Measurements from ENCODE around the gene HRCT1.
"Not testable (repeated sequence)": the region's sequence is repeated elsewhere in the genome, so short reads cannot be mapped to it uniquely, and the experiment has no call there.

HRCT1 gene

GRCh38 chr9:35892051-35892450 lies 14.0 kb upstream of the HRCT1 start:
- no peak for DNase-seq (ENCODE audit: low read depth in 1 of 2, low spot score in 1 of 2)

DNA sequence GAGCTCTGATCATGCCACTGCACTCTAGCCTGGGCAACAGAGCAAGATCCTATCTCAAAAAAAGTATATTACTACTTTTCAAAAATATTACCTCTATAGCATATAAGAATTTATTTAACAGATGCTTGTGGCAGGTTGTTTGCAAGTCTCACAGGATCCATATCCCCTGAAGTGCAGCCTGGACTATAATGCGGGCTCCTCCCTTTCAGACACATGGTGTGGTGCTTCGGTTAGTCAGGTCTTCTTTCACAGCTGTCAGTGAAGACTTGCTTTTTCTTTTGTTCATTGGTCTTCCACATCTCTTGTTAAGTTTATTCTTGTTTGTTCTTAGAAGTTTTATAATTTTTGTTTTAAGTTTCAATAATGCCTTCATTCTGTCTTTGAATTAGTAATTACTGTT lies 9.4 kb upstream of the HRCT1 start:
- no peak for DNase-seq (ENCODE audit: low read depth in 1 of 2, low spot score in 1 of 2)

DNA sequence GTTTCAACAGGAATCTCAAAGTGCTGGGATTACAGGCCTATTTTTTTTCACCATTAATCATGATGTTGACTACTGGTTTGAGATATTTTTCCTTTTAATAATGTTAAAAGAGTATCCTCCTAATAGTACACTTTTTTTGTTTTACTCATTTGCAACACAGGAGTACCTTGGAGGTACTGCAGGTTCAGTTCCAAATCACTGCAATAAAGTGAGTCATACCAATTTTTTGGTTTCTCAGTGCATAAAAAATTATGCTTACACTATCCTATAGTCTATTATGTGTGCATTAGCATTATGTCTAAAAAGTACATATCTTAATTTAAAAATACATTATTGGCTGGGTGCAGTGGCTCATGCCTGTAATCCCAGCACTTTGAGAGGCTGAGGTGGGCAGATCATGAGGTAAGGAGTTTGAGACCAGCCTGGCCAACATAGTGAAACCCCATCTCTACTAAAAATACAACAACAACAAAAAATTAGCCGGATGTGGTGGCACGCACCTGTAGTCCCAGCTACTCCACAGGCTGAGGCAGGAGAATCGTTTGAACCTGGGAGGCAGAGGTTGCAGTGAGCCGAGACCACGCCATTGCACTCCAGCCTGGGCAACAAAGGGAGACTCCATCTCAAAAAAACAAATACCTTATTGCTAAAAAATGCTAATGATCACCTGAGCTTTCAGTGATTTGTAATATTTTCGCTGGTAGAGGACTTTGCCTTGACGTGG lies 8.5 kb upstream of the HRCT1 start:
- not testable (repeated sequence) for DNase-seq (ENCODE audit: low read depth in 1 of 2, low spot score in 1 of 2)

GRCh38 chr9:35898337-35898736 lies 7.7 kb upstream of the HRCT1 start:
- no peak for DNase-seq (ENCODE audit: low read depth in 1 of 2, low spot score in 1 of 2)

- no peak for DNase-seq (ENCODE audit: low read depth in 1 of 2, low spot score in 1 of 2)
These were observed 7.0 kb upstream of the HRCT1 start for GRCh38 chr9:35899021-35899420.

DNA sequence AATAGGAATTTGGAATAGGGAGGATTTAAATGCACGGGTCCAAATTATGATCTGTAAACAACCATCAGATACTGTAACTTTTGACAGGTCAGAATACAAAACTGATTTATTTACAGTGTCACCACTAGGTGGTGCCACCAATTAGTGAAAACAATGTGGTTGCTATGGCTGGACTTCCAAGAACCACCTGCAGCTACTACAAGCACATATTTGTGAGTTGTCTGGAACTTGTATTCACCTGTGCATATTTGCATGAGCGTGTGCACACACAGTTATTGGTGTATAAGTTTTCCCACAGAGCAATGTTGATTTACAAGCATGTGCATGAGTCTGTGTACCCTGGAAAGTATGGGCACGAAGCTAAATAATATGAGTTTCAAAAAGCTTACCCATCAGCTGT lies 3.0 kb upstream of the HRCT1 start:
- DNase-seq (ENCODE audit: low read depth in 1 of 2, low spot score in 1 of 2): no peak

DNA sequence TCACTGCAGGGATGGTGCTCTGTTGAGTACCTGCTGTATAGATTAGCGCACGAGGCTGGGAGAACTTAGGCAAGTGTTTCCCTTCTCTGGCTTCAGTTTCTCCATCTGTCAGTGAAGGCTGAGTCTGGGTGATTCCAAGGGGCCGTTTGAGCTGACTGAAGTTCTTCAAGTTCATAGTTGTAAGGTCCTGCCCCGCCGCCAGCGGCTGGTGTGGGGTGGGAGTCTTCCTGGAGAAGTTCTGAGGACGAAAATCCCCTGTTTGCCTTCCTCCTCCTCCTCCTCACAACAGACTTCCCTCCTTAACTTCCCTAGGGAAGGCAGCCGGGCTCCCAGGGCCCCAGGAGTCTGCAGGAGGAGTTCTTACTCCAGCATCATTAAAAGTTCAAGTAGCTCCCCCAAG lies 1.7 kb upstream of the HRCT1 start:
- DNase-seq (ENCODE audit: low read depth in 1 of 2, low spot score in 1 of 2): no peak

- no peak for DNase-seq (ENCODE audit: low read depth in 1 of 2, low spot score in 1 of 2)
These were observed 786 bp upstream of the HRCT1 start for GRCh38 chr9:35905051-35905781.

DNA sequence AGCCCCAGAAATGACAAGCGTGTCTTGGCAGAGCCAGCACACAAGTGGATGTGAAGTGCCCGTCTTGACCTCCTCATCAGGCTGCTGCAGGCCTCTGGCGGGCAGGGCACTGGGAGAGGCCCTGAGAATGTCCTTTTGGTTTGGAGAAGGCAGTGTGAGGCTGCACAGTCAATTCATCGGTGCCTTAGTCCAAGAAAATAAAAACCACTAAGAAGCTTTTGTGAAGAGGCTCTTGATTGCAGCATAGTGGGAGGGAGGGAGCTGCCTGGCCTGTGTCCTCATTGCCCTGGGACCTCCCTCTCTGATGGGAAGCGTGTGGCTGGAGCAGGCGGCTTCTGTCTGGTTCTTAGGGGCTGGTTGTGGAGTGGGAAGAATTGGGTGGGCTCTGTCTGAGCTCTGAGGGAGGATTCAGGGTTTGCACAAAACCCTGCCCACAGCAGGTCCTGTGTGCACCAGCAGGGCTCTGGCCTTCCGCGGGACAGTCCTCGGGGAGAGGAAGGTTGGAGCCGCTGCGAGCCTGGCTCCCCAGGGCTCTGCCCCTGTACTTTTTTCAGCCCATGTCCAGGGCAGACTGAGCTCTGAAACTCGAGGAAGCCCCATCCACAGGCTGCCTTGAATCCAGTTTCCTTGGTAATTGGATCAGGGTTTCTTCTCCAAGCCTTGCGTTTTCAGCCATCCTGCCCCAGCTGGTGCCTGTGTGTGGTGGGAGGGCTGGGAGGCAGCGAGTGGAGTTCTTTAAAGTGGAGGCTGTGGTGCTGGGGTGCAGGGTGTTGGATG lies 1.1 kb downstream of the HRCT1 start:
- no peak for DNase-seq (ENCODE audit: low read depth in 1 of 2, low spot score in 1 of 2)

- no peak for DNase-seq (ENCODE audit: low read depth in 1 of 2, low spot score in 1 of 2)
These were observed 1.9 kb downstream of the HRCT1 start for GRCh38 chr9:35907711-35908503.

GRCh38 chr9:35908504-35909125 lies 2.6 kb downstream of the HRCT1 start:
- DNase-seq (ENCODE audit: low read depth in 1 of 2, low spot score in 1 of 2): no peak

- DNase-seq (ENCODE audit: low read depth in 1 of 2, low spot score in 1 of 2): no peak
These were observed 3.3 kb downstream of the HRCT1 start, which contains the start of gene SPAAR for GRCh38 chr9:35909274-35909673. Gene SPAAR (plus strand): TSS chr9:35909490. CDS start chr9:35910464, 974 bp downstream.

GRCh38 chr9:35909687-35910612 lies 3.9 kb downstream of the HRCT1 start:
- no peak for DNase-seq (ENCODE audit: low read depth in 1 of 2, low spot score in 1 of 2)

DNA sequence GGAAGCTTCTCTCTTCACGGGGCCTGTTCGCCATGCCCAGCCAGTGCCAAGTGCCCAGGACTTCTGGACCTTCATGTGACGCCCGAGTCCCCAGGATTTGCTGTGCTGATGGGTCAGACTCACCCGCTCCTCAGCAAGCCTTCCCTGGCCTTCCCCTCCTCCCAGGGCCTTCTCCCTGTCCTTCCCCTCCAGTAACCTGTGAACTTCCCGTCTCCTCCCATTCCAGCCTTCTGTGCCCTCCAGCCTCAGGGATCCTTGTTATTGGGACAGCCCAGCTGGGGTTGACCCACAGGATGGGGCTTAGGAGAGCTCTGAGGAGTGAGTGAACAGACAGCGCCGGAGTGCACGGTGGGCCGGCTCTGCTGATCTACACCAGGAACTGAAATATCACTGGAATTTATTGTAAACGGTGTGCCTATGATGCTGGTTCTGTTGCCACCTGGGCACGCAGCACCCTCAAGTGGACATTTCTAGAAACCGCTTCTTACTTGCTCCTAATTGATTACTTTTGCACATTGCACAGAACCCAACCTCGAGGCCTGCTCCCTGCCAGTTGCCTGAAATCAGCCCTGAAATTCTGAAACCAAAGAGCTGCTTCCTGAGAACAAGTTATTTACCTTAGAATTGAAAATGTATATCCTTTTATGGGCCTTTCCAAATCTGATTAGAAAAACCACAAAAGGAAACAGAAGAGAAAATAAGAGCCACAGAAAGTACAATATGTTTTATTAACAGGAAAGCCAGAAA lies 4.8 kb downstream of the HRCT1 start:
- DNase-seq (ENCODE audit: low read depth in 1 of 2, low spot score in 1 of 2): peak in 1 of 2 donors; percentile 12

- no peak for DNase-seq (ENCODE audit: low read depth in 1 of 2, low spot score in 1 of 2)
These were observed 5.7 kb downstream of the HRCT1 start for GRCh38 chr9:35911690-35912089.

GRCh38 chr9:35912791-35913400 lies 6.9 kb downstream of the HRCT1 start:
- DNase-seq (ENCODE audit: low read depth in 1 of 2, low spot score in 1 of 2): no peak

DNA sequence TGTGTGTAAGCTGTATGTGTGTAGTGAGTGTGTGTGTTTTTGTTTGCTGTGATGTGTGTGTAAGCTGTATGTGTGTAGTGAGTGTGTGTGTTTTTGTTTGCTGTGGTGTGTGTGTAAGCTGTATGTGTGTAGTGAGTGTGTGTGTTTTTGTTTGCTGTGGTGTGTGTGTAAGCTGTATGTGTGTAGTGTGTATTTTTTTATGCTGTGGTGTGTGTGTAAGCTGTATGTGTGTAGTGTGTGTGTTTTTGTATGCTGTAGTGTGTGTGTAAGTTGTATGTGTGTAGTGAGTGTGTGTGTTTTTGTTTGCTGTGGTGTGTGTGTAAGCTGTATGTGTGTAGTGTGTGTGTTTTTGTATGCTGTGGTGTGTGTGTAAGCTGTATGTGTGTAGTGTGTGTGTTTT lies 7.4 kb downstream of the HRCT1 start:
- DNase-seq (ENCODE audit: low read depth in 1 of 2, low spot score in 1 of 2): not testable (repeated sequence)

DNA sequence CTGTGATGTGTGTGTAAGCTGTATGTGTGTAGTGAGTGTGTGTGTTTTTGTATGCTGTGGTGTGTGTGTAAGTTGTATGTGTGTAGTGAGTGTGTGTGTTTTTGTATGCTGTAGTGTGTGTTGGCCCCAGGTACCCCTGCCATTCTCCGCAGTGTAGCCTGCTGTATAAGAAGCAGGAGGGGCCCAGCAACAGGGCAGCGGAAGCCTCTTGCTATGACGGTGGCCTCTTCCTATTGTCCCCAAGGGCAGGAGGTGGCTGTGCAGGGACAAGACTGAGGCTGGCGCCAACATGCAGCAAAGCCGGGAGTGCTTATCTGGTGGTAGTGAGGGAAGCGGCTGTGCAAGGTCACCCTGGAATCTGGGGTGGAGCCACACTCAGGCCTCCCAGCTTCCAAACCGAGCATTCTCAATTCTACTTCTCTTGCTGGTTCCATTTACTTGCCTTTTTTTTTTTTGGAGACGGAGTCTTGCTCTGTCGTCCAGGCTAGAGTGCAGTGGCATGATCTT lies 8.4 kb downstream of the HRCT1 start:
- DNase-seq (ENCODE audit: low read depth in 1 of 2, low spot score in 1 of 2): no peak

All from stimulated activated CD4-positive, alpha-beta T cell treated with anti-CD3 and anti-CD28 coated beads, Interleukin-15, amount 100 ng/mL, for 1 hour (primary cell).